ENCODE data around the gene SIM2.

DNA sequence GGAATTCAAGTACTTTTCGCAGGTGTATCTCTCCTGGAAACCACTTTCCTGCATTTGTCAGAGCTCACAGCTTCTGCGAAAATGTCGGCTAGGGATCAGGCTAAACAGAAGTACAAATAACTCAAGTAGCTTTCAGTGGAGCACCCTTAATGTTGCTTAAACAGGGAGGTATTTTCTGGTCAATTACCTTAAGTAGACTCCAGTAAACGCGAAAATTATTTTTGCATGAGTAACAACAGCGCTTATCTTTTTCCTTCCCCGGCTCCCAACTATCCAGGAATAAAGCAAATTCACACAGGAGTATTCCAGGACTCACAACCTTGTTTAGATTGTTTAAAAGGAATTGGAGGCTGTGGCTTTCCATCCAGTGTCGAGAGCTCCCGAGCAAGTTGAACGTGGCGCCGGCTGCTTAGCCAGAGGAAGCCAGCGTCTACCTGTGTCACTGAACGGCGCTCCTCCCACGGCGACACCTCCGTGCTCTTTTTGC, 7.3 kb upstream of the SIM2 start:
- TF ChIP-seq, protein P1, sequence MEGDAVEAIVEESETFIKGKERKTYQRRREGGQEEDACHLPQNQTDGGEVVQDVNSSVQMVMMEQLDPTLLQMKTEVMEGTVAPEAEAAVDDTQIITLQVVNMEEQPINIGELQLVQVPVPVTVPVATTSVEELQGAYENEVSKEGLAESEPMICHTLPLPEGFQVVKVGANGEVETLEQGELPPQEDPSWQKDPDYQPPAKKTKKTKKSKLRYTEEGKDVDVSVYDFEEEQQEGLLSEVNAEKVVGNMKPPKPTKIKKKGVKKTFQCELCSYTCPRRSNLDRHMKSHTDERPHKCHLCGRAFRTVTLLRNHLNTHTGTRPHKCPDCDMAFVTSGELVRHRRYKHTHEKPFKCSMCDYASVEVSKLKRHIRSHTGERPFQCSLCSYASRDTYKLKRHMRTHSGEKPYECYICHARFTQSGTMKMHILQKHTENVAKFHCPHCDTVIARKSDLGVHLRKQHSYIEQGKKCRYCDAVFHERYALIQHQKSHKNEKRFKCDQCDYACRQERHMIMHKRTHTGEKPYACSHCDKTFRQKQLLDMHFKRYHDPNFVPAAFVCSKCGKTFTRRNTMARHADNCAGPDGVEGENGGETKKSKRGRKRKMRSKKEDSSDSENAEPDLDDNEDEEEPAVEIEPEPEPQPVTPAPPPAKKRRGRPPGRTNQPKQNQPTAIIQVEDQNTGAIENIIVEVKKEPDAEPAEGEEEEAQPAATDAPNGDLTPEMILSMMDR (IDR thresholded peaks at IDR 0.05; ENCODE audit: borderline replicate concordance, extremely low read depth, low read length, poor library complexity, severe bottlenecking), result no peak
- no peak for TF ChIP-seq EZH2 (IDR thresholded peaks at IDR 0.05; ENCODE audit: borderline replicate concordance, low read depth, low read length, severe bottlenecking)

Data from DND-41 (cell line).